GM12874 (cell line): ENCODE results near the gene ELAVL1.

Source experiments
- CTCF ChIP-seq: IDR thresholded peaks from 2 replicates; pipeline ENCODE4 v1.5.1; 2011; ENCODE audit warnings: low read depth, mild to moderate bottlenecking, control low read depth, low read length, moderate library complexity; ENCODE audit not compliant: insufficient read depth

ELAVL1 gene

DNA sequence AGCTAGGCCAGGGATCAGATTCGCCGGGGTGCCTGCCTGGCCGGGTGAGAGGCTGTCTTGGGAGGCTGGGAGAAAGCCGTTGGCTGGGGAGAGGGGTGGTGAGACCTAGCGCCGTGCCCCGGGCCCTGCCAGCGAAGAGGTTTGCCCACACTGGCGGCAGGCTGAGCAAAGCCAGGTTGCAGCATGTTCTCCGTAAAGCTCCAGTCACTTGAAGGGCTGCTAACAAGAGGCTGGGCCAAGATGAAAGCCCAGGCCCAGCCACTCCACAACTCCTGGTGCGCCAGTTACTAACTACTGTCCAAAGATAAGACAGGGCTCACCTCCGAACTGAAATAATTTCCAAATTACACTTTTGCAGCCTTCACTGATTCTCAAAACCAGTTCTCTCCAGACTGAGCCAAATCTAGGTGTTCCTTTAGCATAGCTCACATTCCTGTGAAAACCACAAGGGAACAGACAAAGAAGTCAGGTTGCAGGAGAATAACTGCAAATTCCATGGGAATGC is 16.3 kb downstream of the ELAVL1 start:
- no peak for TF ChIP-seq CTCF

- TF ChIP-seq CTCF: no peak
Measured at GRCh38 chr19:7988307-7988706, 17.1 kb downstream of the ELAVL1 start.

DNA sequence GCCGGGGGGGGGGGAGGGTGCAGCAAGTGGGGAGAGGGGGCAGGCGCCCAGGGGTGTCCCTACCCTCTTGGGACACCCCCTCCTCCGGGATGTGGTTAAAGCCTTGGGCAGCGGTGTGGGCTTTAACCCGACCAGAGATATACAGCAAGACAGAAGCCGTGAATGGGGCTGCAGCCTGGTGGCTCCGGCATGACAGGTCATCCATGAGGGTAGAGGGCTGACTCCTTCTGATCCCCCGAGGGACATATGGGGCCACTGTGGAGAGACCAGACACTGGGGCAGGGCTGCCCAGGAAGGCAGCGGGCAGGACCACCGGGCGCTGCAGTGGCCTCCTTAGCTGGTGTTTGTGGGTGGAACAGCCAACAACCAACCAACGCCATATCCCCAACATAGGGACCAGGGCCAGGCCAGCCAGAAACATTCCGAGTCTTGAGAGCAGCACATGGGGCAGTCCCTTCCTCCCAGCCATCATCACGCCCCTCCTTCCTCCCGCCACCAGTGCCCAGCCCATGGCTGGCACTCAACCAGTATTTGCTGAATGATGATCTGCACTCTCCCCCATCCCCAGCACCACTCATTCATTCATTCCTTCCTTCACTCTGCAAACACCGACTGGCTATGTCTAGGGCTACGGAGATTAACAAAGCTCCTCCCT is 18.2 kb downstream of the ELAVL1 start:
- TF ChIP-seq CTCF: no peak

- no peak for TF ChIP-seq CTCF
Measured at GRCh38 chr19:7986321-7987113, 18.9 kb downstream of the ELAVL1 start.

GRCh38 chr19:7985481-7985911 is 19.9 kb downstream of the ELAVL1 start:
- TF ChIP-seq CTCF: no peak

DNA sequence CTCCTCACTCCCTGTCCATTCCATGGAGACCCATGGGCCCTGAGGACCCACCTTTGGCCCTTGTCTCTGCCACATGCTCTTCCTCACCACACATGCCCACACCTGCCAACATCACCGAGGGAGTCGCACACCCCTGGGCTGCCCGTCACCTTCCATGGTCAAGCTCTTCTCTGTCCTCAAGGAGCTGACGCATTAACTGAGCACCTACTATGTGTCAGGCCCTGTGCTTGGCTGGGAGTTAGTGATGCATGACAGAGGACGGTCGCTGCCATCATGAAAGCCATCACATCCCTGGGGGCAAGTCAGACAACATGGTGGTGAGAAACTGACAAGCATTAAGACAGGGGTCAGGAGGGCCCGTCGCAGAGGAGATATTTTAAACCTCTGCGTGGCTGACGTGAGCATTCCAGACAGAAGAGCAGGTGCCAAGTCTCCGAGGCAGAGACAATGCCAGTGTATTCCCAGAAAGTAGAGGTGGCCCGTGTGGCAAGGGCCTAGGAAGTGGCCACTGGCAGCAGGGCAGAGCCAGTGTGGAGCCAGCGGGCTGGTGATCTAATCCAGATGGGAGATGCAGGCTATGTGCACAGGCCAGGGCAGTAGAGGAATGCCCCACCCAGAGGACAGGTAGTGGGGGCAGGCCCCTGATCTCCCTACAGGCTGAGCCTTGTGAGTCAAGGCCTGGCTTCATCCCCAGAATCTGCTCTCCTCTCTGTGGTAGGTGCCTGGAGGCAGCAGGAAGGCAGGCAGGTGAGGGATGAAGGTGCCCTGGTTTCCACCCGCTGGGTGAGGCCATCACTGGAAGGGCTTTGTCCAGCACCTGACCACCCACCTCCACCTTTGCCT is 21.2 kb downstream of the ELAVL1 start:
- no peak for TF ChIP-seq CTCF
